ENCODE results near the gene KMT2D.

Gene KMT2D

GRCh38 chr12:49032679-49033447 lies 27.7 kb downstream of the KMT2D start:
- DNase-seq: no peak

GRCh38 chr12:49032276-49032675 lies 28.3 kb downstream of the KMT2D start:
- DNase-seq: no peak

GRCh38 chr12:49031573-49032161 lies 28.9 kb downstream of the KMT2D start:
- DNase-seq: no peak

GRCh38 chr12:49030714-49031572 lies 29.7 kb downstream of the KMT2D start:
- DNase-seq: no peak

- no peak for DNase-seq
These were observed 30.5 kb downstream of the KMT2D start for GRCh38 chr12:49030119-49030518.

- DNase-seq: no peak
These were observed 31.8 kb downstream of the KMT2D start for GRCh38 chr12:49028666-49029275.

- no peak for DNase-seq
These were observed 32.6 kb downstream of the KMT2D start for GRCh38 chr12:49027846-49028555.

- no peak for DNase-seq
These were observed 33.7 kb downstream of the KMT2D start for GRCh38 chr12:49026678-49027480.

- no peak for DNase-seq
These were observed 34.5 kb downstream of the KMT2D start for GRCh38 chr12:49026101-49026500.

- DNase-seq: no peak
These were observed 35.1 kb downstream of the KMT2D start for GRCh38 chr12:49025463-49025862.

- DNase-seq: no peak
These were observed 36.1 kb downstream of the KMT2D start for GRCh38 chr12:49024543-49024942.

- DNase-seq: no peak
These were observed 36.8 kb downstream of the KMT2D start for GRCh38 chr12:49023812-49024211.

- no peak for DNase-seq
These were observed 37.9 kb downstream of the KMT2D start for GRCh38 chr12:49022558-49023178.

GRCh38 chr12:49021292-49021915 lies 39.2 kb downstream of the KMT2D start:
- DNase-seq: no peak

- DNase-seq: no peak
These were observed 40.2 kb downstream of the KMT2D start for GRCh38 chr12:49020441-49020840.

- peak; percentile 63 to 72 for DNase-seq
These were observed 40.9 kb downstream of the KMT2D start for GRCh38 chr12:49019443-49020324.

- no peak for DNase-seq
These were observed 41.5 kb downstream of the KMT2D start for GRCh38 chr12:49019120-49019430.

- DNase-seq: peak; percentile 97 to 98
These were observed 42.1 kb downstream of the KMT2D start, which contains the start of gene PRKAG1 for GRCh38 chr12:49018261-49019119. Gene PRKAG1, minus strand, starts transcription at chr12:49018776. Its CDS starts 36 bp downstream, at chr12:49018740.

GRCh38 chr12:49017891-49018260 lies 42.7 kb downstream of the KMT2D start:
- DNase-seq: peak in 1 of 2 donors; percentile 31

Measured in CD4-positive, alpha-beta T cell treated with Interleukin-4 for 1 hour (primary cell).